Tibial nerve (tissue), 4 donors: ENCODE results near the gene DENND1A. TPM values are rescaled to one million over a fixed set of nuclear protein-coding genes. Genes with fewer than 3 reads are reported as not detected.

Experiments used
- DNase-seq, 2 donors: peaks; one replicate each; pipeline ENCODE4 v3.0.0-alpha.2; 2019; ENCODE audit warnings: low spot score in 2 of 2
- H3K27ac ChIP-seq, 4 donors: fragments of 200-600 bp; sonication (generic) in 3 of 4; one replicate each; pipeline ENCODE4 v1.5.1; 2017 to 2019; ENCODE audit warnings: mild to moderate bottlenecking in 1 of 4
- H3K27me3 ChIP-seq, 2 donors: fragments of 200-600 bp; sonication (generic) in 1 of 2; one replicate each; pipeline versions ENCODE4 v1.5.1 to v1.6.0; 2017 to 2019
- H3K36me3 ChIP-seq, 3 donors: fragments of 200-600 bp; sonication (generic); one replicate each; pipeline ENCODE4 v1.5.1; 2018 to 2019
- H3K4me1 ChIP-seq, 4 donors: fragments of 200-600 bp; sonication (generic) in 3 of 4; one replicate each; pipeline ENCODE4 v1.5.1; 2017 to 2019
- H3K4me3 ChIP-seq, 4 donors: fragments of 200-600 bp; sonication (generic) in 3 of 4; one replicate each; pipeline ENCODE4 v1.5.1; 2017 to 2019; ENCODE audit warnings: mild to moderate bottlenecking in 1 of 4, moderate library complexity in 1 of 4
- H3K9me3 ChIP-seq, 4 donors: fragments of 200-600 bp; sonication (generic) in 3 of 4; one replicate each; pipeline ENCODE4 v1.5.1; 2017 to 2019
- EP300 ChIP-seq, 2 donors: sonication (generic); formaldehyde crosslinking; IDR thresholded peaks; one replicate each; pipeline ENCODE4 v1.6.1; 2017; ENCODE audit warnings: antibody characterized with exemption in 2 of 2, mild to moderate bottlenecking in 1 of 2
- POLR2A ChIP-seq, 2 donors: fragments of 450-650 bp; IDR thresholded peaks; one replicate each; pipeline ENCODE4 v1.6.1; 2017; ENCODE audit warnings: antibody characterized with exemption in 2 of 2, mild to moderate bottlenecking in 2 of 2, moderate library complexity in 2 of 2
- WGBS, 2 donors: methylation state at CpG; one replicate each; pipeline ENCODE4 v1.1.5; 2018; 5-methylcytosine and 5-hydroxymethylcytosine counted together
- total RNA-seq, 4 donors: library from RNA; depleted of rRNA; stranded (reverse); fragments of >200 nt; gene quantifications; one replicate each; pipeline ENCODE4 v1.1.0, GENCODE V29; 2016
- TF ChIP-seq, protein P1 (sequence below), 5 experiments: fragments of 200-600 bp in 3 of 5; fragments of 450-650 bp in 2 of 5; sonication (generic) in 3 of 5; IDR thresholded peaks; one replicate each; pipeline ENCODE4 v1.5.1; 2016 to 2019; ENCODE audit warnings: antibody characterized with exemption in 5 of 5, mild to moderate bottlenecking in 3 of 5, moderate library complexity in 2 of 5

Gene DENND1A
- total RNA-seq, 4 donors from 2014 or later = 17.5 to 34.8 (median 20.1) TPM

DNA sequence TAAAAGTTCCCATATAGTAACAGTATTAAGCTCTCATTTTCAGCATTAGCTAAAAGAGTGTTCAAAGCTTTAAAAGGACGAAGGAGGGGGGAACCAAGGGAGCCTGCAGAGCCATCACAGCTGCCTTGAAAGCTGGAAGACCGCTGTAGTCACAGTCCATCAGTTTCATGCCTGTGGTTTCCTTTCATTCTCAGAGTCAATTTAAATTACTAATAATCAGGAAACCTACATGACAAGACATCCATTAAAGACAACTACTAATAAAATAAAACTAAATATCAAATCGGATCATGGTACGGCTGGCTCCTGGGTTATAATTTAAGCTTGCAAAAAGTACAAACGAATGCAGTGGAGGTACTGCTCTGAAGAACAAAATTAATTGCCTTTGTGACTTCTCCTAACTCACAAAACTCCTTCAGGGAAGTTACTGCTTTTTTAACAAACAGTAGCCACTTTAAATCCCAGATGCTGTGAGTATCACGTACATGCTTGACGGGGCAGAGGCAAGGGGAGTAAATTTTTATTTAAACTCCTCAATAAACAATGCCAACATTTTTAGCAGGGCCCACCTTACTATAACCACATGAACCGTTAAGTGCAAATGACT is 213.5 kb downstream of the DENND1A start:
- DNase-seq = no peak
- Histone ChIP-seq H3K4me1 (no peaks in the 10 kb centered on the region), H3K4me3 (no peak overlapping the region), H3K27me3 (no peaks in the 10 kb centered on the region), H3K27ac (no peak overlapping the region), H3K36me3 (no peaks in the 10 kb centered on the region), H3K9me3 (no peaks in the 10 kb centered on the region)
- 87 to 88% methylated on average over 8 of the region's 8 CpGs for WGBS, 2 donors
- TF ChIP-seq, protein P1, sequence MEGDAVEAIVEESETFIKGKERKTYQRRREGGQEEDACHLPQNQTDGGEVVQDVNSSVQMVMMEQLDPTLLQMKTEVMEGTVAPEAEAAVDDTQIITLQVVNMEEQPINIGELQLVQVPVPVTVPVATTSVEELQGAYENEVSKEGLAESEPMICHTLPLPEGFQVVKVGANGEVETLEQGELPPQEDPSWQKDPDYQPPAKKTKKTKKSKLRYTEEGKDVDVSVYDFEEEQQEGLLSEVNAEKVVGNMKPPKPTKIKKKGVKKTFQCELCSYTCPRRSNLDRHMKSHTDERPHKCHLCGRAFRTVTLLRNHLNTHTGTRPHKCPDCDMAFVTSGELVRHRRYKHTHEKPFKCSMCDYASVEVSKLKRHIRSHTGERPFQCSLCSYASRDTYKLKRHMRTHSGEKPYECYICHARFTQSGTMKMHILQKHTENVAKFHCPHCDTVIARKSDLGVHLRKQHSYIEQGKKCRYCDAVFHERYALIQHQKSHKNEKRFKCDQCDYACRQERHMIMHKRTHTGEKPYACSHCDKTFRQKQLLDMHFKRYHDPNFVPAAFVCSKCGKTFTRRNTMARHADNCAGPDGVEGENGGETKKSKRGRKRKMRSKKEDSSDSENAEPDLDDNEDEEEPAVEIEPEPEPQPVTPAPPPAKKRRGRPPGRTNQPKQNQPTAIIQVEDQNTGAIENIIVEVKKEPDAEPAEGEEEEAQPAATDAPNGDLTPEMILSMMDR (IDR thresholded peaks at IDR 0.05) = no peak
- TF ChIP-seq EP300 (IDR thresholded peaks at IDR 0.05) = no peak
- TF ChIP-seq POLR2A (IDR thresholded peaks at IDR 0.05) = no peak

DNA sequence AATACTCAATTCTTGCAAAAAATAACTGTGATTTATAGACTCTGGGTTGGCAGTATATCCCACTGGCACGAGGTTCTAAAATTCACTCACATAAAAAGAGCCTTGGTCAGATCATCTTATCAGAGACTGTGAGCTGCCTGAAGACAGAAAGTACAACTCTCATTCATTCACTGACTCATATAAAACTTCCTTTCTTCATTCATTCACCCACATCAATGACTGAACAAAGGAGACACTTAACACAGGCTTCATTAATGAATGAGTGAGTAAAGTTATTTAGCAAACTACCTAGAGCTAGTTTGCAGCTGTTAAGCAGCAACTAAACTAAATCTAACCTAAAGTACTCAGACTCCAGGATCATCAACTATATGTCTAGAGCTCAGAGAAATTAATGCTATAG is 214.7 kb downstream of the DENND1A start:
- no peaks in the 10 kb centered on the region for H3K4me1 ChIP-seq
- H3K4me3 ChIP-seq = no peak overlapping the region
- H3K27me3 ChIP-seq = no peaks in the 10 kb centered on the region
- H3K36me3 ChIP-seq = no peaks in the 10 kb centered on the region
- H3K27ac ChIP-seq = no peak overlapping the region
- no peaks in the 10 kb centered on the region for H3K9me3 ChIP-seq
- DNase-seq = no peak
- WGBS, 2 donors = 65 to 67% methylated on average over 1 of the region's 1 CpG
- TF ChIP-seq EP300 (IDR thresholded peaks at IDR 0.05) (no peak), POLR2A (IDR thresholded peaks at IDR 0.05) (no peak)
- TF ChIP-seq, protein P1 (IDR thresholded peaks at IDR 0.05) = no peak

DNA sequence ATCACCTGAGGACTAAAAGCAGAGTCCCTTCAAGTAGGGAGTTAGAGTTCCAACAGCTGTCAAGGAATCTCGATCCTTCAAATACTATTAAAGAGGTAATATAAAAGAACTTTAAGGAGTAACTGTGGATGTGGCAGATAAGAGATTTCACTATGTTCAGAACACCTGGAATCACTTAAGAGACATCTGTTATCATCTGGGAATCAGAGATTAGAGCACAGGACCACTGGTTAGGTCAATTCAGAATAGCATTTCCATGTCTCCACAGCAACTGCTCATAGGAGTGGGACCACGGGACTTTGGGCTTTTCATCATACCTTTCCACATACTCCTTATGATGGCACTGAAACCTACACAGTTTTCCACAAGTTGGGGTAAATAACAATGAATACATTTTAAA is 216.6 kb downstream of the DENND1A start:
- no peaks in the 10 kb centered on the region for H3K36me3 ChIP-seq
- no peaks in the 10 kb centered on the region for H3K4me1 ChIP-seq
- no peak overlapping the region for H3K4me3 ChIP-seq
- H3K9me3 ChIP-seq = no peaks in the 10 kb centered on the region
- H3K27ac ChIP-seq = no peak overlapping the region
- H3K27me3 ChIP-seq = no peaks in the 10 kb centered on the region
- WGBS, 2 donors = 72 to 78% methylated on average over 2 of the region's 2 CpGs
- no peak for DNase-seq
- TF ChIP-seq POLR2A (IDR thresholded peaks at IDR 0.05) = no peak
- TF ChIP-seq EP300 (IDR thresholded peaks at IDR 0.05) = no peak
- TF ChIP-seq, protein P1 (IDR thresholded peaks at IDR 0.05) = no peak

DNA sequence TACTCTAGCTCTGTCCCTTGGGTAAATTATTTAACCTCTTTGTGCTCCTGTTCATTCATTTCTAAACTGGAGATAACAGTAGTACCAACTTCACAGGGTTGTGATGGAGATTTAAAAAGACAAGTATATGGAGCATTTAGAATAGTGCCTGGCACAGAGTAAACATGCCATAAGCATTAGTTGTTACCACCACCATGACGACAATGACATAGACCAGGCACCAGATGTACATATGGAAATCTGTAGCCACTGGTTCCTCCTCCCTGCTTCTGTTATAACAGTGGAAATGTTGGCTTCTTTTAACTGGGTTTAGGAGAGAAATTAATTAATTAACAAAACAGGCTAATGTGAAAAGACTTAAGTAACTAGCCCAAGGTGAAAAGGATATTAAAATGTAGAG is 217.5 kb downstream of the DENND1A start:
- Histone ChIP-seq H3K27ac (no peak overlapping the region), H3K27me3 (no peaks in the 10 kb centered on the region), H3K4me1 (no peaks in the 10 kb centered on the region), H3K9me3 (no peaks in the 10 kb centered on the region), H3K36me3 (no peaks in the 10 kb centered on the region), H3K4me3 (no peak overlapping the region)
- WGBS, 2 donors = 97 to 100% methylated on average over 1 of the region's 1 CpG
- DNase-seq = no peak
- no peak for TF ChIP-seq POLR2A (IDR thresholded peaks at IDR 0.05)
- TF ChIP-seq EP300 (IDR thresholded peaks at IDR 0.05) = no peak
- TF ChIP-seq, protein P1 (IDR thresholded peaks at IDR 0.05) = no peak

DNA sequence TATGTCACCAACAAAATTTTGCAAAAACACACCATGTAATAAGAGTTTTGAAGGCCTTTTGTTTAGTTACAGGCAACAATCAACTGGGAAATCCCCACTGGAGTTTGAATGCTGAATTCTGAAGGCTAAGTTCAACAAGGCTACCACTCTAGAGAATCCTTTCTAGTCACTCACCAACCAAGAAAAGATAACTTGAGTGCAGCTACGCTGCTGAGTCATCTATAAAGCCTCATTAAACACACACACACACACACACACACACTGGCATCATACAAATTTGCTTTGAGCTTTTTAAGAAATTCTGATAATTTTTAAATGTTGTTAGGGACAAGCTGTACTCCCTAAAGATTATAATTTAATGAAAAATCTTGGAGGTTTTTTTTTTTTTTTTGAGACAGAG is 219.6 kb downstream of the DENND1A start:
- H3K4me1 ChIP-seq = no peaks in the 10 kb centered on the region
- H3K9me3 ChIP-seq = no peaks in the 10 kb centered on the region
- no peaks in the 10 kb centered on the region for H3K36me3 ChIP-seq
- no peak overlapping the region for H3K4me3 ChIP-seq
- H3K27ac ChIP-seq = no peak overlapping the region
- no peak for DNase-seq
- no peak for TF ChIP-seq POLR2A (IDR thresholded peaks at IDR 0.05)
- no peak for TF ChIP-seq EP300 (IDR thresholded peaks at IDR 0.05)
- TF ChIP-seq, protein P1 (IDR thresholded peaks at IDR 0.05) = no peak
- WGBS, 2 donors = 69 to 73% methylated on average over 1 of the region's 1 CpG
- no peaks in the 10 kb centered on the region for H3K27me3 ChIP-seq
